GM12878 (cell line): ENCODE measurements around the gene SLC36A4. TPM values are rescaled to one million over a fixed set of nuclear protein-coding genes. Genes with fewer than 3 reads are reported as not detected.
"Not testable (repeated sequence)": the region's sequence is repeated elsewhere in the genome, so short reads cannot be mapped to it uniquely, and the experiment has no call there.

Experiments used
- ATAC-seq: fragments of 200-7000 bp; cut with Tn5 transposase; 3 replicates; pipeline ENCODE4 v1.9.1; 2020; ENCODE audit warnings: mild to moderate bottlenecking, moderate library complexity
- BruUV-seq: library from RNA; stranded (reverse); fragments of 400-500 nt; replicated peaks from 2 replicates; lab custom pipeline; 2021; lab: Mats Ljungman, UMichigan
- CTCF ChIA-PET: fragments of 300-600 bp; sonication (Branson Sonifier 250); formaldehyde crosslinking; extraction: SDS; loops from one replicate; lab custom pipeline; 2021; ENCODE audit warnings: inconsistent platforms; lab: Yijun Ruan, JAX
- POLR2A ChIA-PET: fragments of 350-600 bp; formaldehyde crosslinking; extraction: SDS; loops from one replicate; lab custom pipeline; 2021; ENCODE audit warnings: inconsistent platforms; lab: Charles Lee
- RAD21 ChIA-PET: fragments of 300-600 bp; sonication (Branson Sonifier 250); formaldehyde crosslinking; loops from one replicate; lab custom pipeline; 2023; ENCODE audit warnings: antibody characterized with exemption; ENCODE audit not compliant: unreplicated experiment; lab: Charles Lee
- SMC1A ChIA-PET: fragments of 300-600 bp; sonication (Branson Sonifier 250); formaldehyde crosslinking; loops from one replicate; lab custom pipeline; 2023; ENCODE audit not compliant: unreplicated experiment, uncharacterized antibody; lab: Charles Lee
- DNase-seq: peaks from one replicate; pipeline ENCODE4 v3.0.0-alpha.2; 2011; ENCODE audit warnings: low read depth, low spot score
- FAIRE-seq: peaks from 3 replicates; lab custom pipeline; 2011; peaks lifted over from hg19 to GRCh38; lab: Jason Lieb, UNC
- H2AFZ ChIP-seq: 2 replicates; pipeline ENCODE4 v1.6.0; 2011; ENCODE audit warnings: low read depth, low read length, control low read depth; ENCODE audit not compliant: control insufficient read depth
- H3K27ac ChIP-seq: 2 replicates; pipeline ENCODE4 v1.5.1; 2011; ENCODE audit warnings: control low read depth; ENCODE audit not compliant: control insufficient read depth, insufficient read depth
- H3K27me3 ChIP-seq, 2 experiments: replicated peaks in 1 of 2; 2 replicates each; pipeline versions ENCODE4 v1.6.0 to v1.6.1; 2011; ENCODE audit warnings: low read length in 1 of 2; ENCODE audit not compliant: control insufficient read depth in 2 of 2, insufficient read depth in 2 of 2
- H3K36me3 ChIP-seq, 2 experiments: 2 replicates each; pipeline ENCODE4 v1.5.1; 2011; ENCODE audit warnings: low read length in 1 of 2; ENCODE audit not compliant: control insufficient read depth in 2 of 2, insufficient read depth in 2 of 2
- H3K4me1 ChIP-seq: 2 replicates; pipeline ENCODE4 v1.6.1; 2011; ENCODE audit warnings: mild to moderate bottlenecking, low read length, moderate library complexity, mixed read lengths; ENCODE audit not compliant: control insufficient read depth, insufficient read depth
- H3K4me2 ChIP-seq: 2 replicates; pipeline ENCODE4 v1.6.0; 2011; ENCODE audit warnings: control low read depth; ENCODE audit not compliant: control insufficient read depth, insufficient read depth
- H3K4me3 ChIP-seq: fragments of 200-600 bp; sonication (generic); 2 replicates; pipeline ENCODE4 v1.5.1; 2016
- H3K79me2 ChIP-seq: 2 replicates; pipeline ENCODE4 v1.6.0; 2011; ENCODE audit warnings: low read length; ENCODE audit not compliant: control insufficient read depth, insufficient read depth
- H3K9ac ChIP-seq: 2 replicates; pipeline ENCODE4 v1.8.0; 2011; ENCODE audit warnings: low read length, control low read depth, mixed read lengths; ENCODE audit not compliant: control insufficient read depth, insufficient read depth
- H3K9me3 ChIP-seq: replicated peaks from 3 replicates; pipeline ENCODE4 v1.5.1; 2011; ENCODE audit warnings: mild to moderate bottlenecking, low read length; ENCODE audit not compliant: control insufficient read depth, insufficient read depth
- H4K20me1 ChIP-seq: 2 replicates; pipeline ENCODE4 v1.6.0; 2011; ENCODE audit not compliant: control insufficient read depth, insufficient read depth
- E2F8 ChIP-seq: fragments of 450-650 bp; IDR thresholded peaks from 2 replicates; pipeline ENCODE4 v1.6.1; 2018; ENCODE audit warnings: mild to moderate bottlenecking, low read depth, moderate library complexity; ENCODE audit not compliant: partially characterized antibody
- EP300 ChIP-seq, 2 experiments: fragments of 150-350 bp in 1 of 2; IDR thresholded peaks; 2 replicates each; pipeline ENCODE4 v1.6.1; 2011 to 2012; ENCODE audit warnings: low read depth in 2 of 2, low read length in 2 of 2, borderline replicate concordance in 1 of 2, improper control_type of control experiment in 1 of 2, inconsistent platforms in 1 of 2; ENCODE audit not compliant: control insufficient read depth in 1 of 2
- GATAD2B ChIP-seq: fragments of 450-650 bp; conservative IDR thresholded peaks from 2 replicates; pipeline ENCODE4 v1.6.1; 2017; ENCODE audit warnings: low read depth, mild to moderate bottlenecking, moderate library complexity
- NKRF ChIP-seq: fragments of 450-650 bp; conservative IDR thresholded peaks from 2 replicates; pipeline ENCODE4 v1.6.1; 2017; ENCODE audit warnings: mild to moderate bottlenecking, moderate library complexity
- SPI1 ChIP-seq: IDR thresholded peaks from 2 replicates; pipeline ENCODE4 v1.6.1; 2011; ENCODE audit warnings: low read depth, mild to moderate bottlenecking, low read length, moderate library complexity, borderline replicate concordance; ENCODE audit not compliant: insufficient read depth
- TCF7 ChIP-seq: IDR thresholded peaks from 2 replicates; pipeline ENCODE4 v1.6.1; 2014; ENCODE audit warnings: antibody characterized with exemption, borderline replicate concordance
- WGBS: methylation state at CpG from one replicate; pipeline ENCODE4 v1.1.6; 2016; ENCODE audit warnings: low lambda C conversion rate; ENCODE audit not compliant: insufficient replicate concordance, insufficient coverage; ENCODE audit errors: missing lambda C conversion rate; 5-methylcytosine and 5-hydroxymethylcytosine counted together
- in situ Hi-C: fragments of 300-500 bp; cut with MboI; formaldehyde crosslinking; loops from 9 replicates; pipeline ENCODE4 v1.14.3; 2018; ENCODE audit warnings: mixed read lengths
- intact Hi-C: fragments of 100-400 bp; cut with micrococcal nuclease; formaldehyde crosslinking; loops from one replicate; pipeline ENCODE4 v1.14.2; 2022; ENCODE audit not compliant: unreplicated experiment
- polyA plus RNA-seq, 11 experiments: library from polyadenylated mRNA; depleted of rRNA in 4 of 11; unstranded in 6 of 11; stranded (reverse) in 5 of 11; fragments of >200 nt; fragmentation: Nextera tagmentation in 4 of 11; fragmentation: Illumina TruSeq in 1 of 11; extraction: Ambion mirVana in 4 of 11; extraction: Trizol in 1 of 11; gene quantifications; 1 replicate in 1 of 11; 2 replicates in 10 of 11; pipeline versions ENCODE4 v1.2.1 to v1.2.3, GENCODE V29; 2011 to 2016; ENCODE audit warnings: inconsistent platforms in 2 of 11, missing spikeins in 2 of 11, low read depth in 1 of 11
- total RNA-seq, 4 experiments: library from RNA; depleted of rRNA in 3 of 4; stranded (reverse); fragments of >200 nt in 3 of 4; fragmentation: Illumina TruSeq in 1 of 4; extraction: Trizol in 1 of 4; gene quantifications; 2 replicates each; pipeline versions ENCODE4 v1.2.1 to v1.2.3, GENCODE V29; 2013 to 2021

The SLC36A4 gene
- total and polyA plus RNA-seq, 10 of the 15 experiments (the other 5 are each of a cell fraction or from before 2014, with no cell fraction given), result 1.4 to 12.5 (median 5.2) TPM

- H3K4me1 ChIP-seq, H3K27ac ChIP-seq, POLR2A ChIA-PET, H3K9me3 ChIP-seq, H3K4me2 ChIP-seq, H2AFZ ChIP-seq, SMC1A ChIA-PET, H4K20me1 ChIP-seq, ATAC-seq, FAIRE-seq, H3K27me3 ChIP-seq, intact Hi-C loops, BruUV-seq, H3K79me2 ChIP-seq, CTCF ChIA-PET, DNase-seq, RAD21 ChIA-PET, in situ Hi-C loops, H3K36me3 ChIP-seq, H3K4me3 ChIP-seq, H3K9ac ChIP-seq: not testable (repeated sequence)
- WGBS, result 0% methylated on average over 2 of the region's 3 CpGs
Measured at GRCh38 chr11:93246790-93247189, 49.0 kb upstream of the SLC36A4 start.

GRCh38 chr11:93244018-93244417 lies 46.2 kb upstream of the SLC36A4 start:
- POLR2A ChIA-PET, result no interaction called here
- WGBS, result 4% methylated on average over 1 of the region's 1 CpG

More at GRCh38 chr11:93244018-93244417, 46.2 kb upstream of the SLC36A4 start:
- intact Hi-C loops, result no loop called here
- SMC1A ChIA-PET, result no interaction called here
- no peaks in the 10 kb centered on the region for H3K9me3 ChIP-seq
- H3K9ac ChIP-seq, result no peak overlapping the region
- DNase-seq, result no peak
- RAD21 ChIA-PET, result no interaction called here
- TF ChIP-seq EP300 (IDR thresholded peaks at IDR 0.05; ENCODE audit: borderline replicate concordance in 1 of 2, control insufficient read depth in 1 of 2, low read depth in 2 of 2, low read length in 2 of 2) (no peak), SPI1 (no peak), E2F8 (no peak), TCF7 (no peak), NKRF (no peak), GATAD2B (no peak)
- TF ChIP-seq, all 136 proteins: peak for 0
- Histone ChIP-seq H3K4me1 (no peaks in the 10 kb centered on the region), H3K4me3 (no peak overlapping the region), H3K4me2 (no peak overlapping the region), H3K79me2 (no peaks in the 10 kb centered on the region), H3K36me3 (no peaks in the 10 kb centered on the region), H2AFZ (no peak overlapping the region), H4K20me1 (no peaks in the 10 kb centered on the region), H3K27me3 (no peaks in the 10 kb centered on the region), H3K27ac (no peak overlapping the region)
- CTCF ChIA-PET, result interaction anchor here (1.7 kb wide), 1 partner anchor 9 kb away, joined by 4 read pairs; no protein-coding TSS in a partner anchor
- ATAC-seq (no peak), FAIRE-seq (no peak)
- in situ Hi-C loops, result no loop called here
- BruUV-seq, result no TSS peak
